Esophagus muscularis mucosa (tissue), 4 donors: ENCODE results near the gene UBE2I. TPM values are rescaled to one million over a fixed set of nuclear protein-coding genes. Genes with fewer than 3 reads are reported as not detected.
"Not testable (repeated sequence)": the region's sequence is repeated elsewhere in the genome, so short reads cannot be mapped to it uniquely, and the experiment has no call there.

Experiments used
- DNase-seq: peaks from one replicate; pipeline ENCODE4 v3.0.0-alpha.2; 2017; ENCODE audit errors: extremely low spot score
- H3K27ac ChIP-seq, 4 donors: fragments of 200-600 bp; sonication (generic); replicated peaks in 1 of 4; 1 replicate in 3 of 4; 2 replicates in 1 of 4; pipeline ENCODE4 v1.5.1; 2016 to 2019; ENCODE audit warnings: mild to moderate bottlenecking in 1 of 4
- H3K27me3 ChIP-seq, 4 donors: fragments of 200-600 bp; sonication (generic); one replicate each; pipeline versions ENCODE4 v1.5.1 to v1.6.0; 2016 to 2019
- H3K36me3 ChIP-seq, 4 donors: fragments of 200-600 bp; sonication (generic); one replicate each; pipeline ENCODE4 v1.5.1; 2016 to 2019
- H3K4me1 ChIP-seq, 4 donors: fragments of 200-600 bp; sonication (generic); one replicate each; pipeline ENCODE4 v1.5.1; 2016 to 2019
- H3K4me3 ChIP-seq, 4 donors: fragments of 200-600 bp; sonication (generic); 1 replicate in 2 of 4; 2 replicates in 2 of 4; pipeline ENCODE4 v1.5.1; 2016 to 2019; ENCODE audit warnings: mild to moderate bottlenecking in 4 of 4, moderate library complexity in 1 of 4
- H3K9me3 ChIP-seq, 4 donors: fragments of 200-600 bp; sonication (generic); 1 replicate in 3 of 4; 2 replicates in 1 of 4; pipeline ENCODE4 v1.5.1; 2016 to 2019
- CTCF ChIP-seq, 3 experiments: fragments of 200-600 bp in 2 of 3; fragments of 450-650 bp in 1 of 3; sonication (generic) in 2 of 3; IDR thresholded peaks; one replicate each; pipeline ENCODE4 v1.5.1; 2017 to 2019; ENCODE audit warnings: antibody characterized with exemption in 3 of 3, mild to moderate bottlenecking in 2 of 3, moderate library complexity in 1 of 3
- EP300 ChIP-seq: sonication (generic); formaldehyde crosslinking; IDR thresholded peaks from one replicate; pipeline ENCODE4 v1.6.1; 2017; ENCODE audit warnings: antibody characterized with exemption
- POLR2A ChIP-seq: fragments of 450-650 bp; IDR thresholded peaks from one replicate; pipeline ENCODE4 v1.6.1; 2017; ENCODE audit warnings: antibody characterized with exemption, moderate library complexity, mild to moderate bottlenecking, low read depth
- POLR2AphosphoS5 ChIP-seq, 2 donors: sonication (generic); formaldehyde crosslinking; IDR thresholded peaks; one replicate each; pipeline ENCODE4 v1.6.1; 2017; ENCODE audit warnings: antibody characterized with exemption in 2 of 2
- WGBS: methylation state at CpG from one replicate; pipeline ENCODE4 v1.1.5; 2018; 5-methylcytosine and 5-hydroxymethylcytosine counted together
- intact Hi-C: fragments of 100-400 bp; cut with DNase I; formaldehyde crosslinking; loops from one replicate; pipeline ENCODE4 v1.15.1; 2023
- total RNA-seq, 4 donors: library from RNA; depleted of rRNA; stranded (reverse); fragments of >200 nt; gene quantifications; one replicate each; pipeline versions ENCODE4 v1.1.0 to v1.2.1, GENCODE V29; 2016

Gene UBE2I
- total RNA-seq, 4 donors from 2014 or later = 42.8 to 70.5 (median 63.9) TPM

- intact Hi-C loops = no loop called here
- DNase-seq = no peak
Measured at GRCh38 chr16:1326391-1326790, 17.0 kb downstream of the UBE2I start.

GRCh38 chr16:1326946-1327618 lies 17.6 kb downstream of the UBE2I start:
- DNase-seq = no peak
- WGBS = 83% methylated on average over 4 of the region's 17 CpGs
- H3K9me3 ChIP-seq = peaks cover 0 to 7% (median 3%) of the 10 kb centered on the region in 4 donors
- peaks cover 14 to 50% (median 49%) of the 10 kb centered on the region in 4 donors for H3K36me3 ChIP-seq
- peaks cover 11 to 19% (median 13%) of the 10 kb centered on the region in 4 donors for H3K4me1 ChIP-seq
- no peak overlapping the region for H3K27ac ChIP-seq
- H3K27me3 ChIP-seq = peaks cover 0 to 21% (median 8%) of the 10 kb centered on the region in 4 donors
- intact Hi-C loops = no loop called here
- no peak overlapping the region for H3K4me3 ChIP-seq
- TF ChIP-seq CTCF (IDR thresholded peaks at IDR 0.05) (no peak), POLR2A (no peak), POLR2AphosphoS5 (IDR thresholded peaks at IDR 0.05) (no peak), EP300 (no peak)

More at GRCh38 chr16:1326391-1326790, 17.0 kb downstream of the UBE2I start:
- H3K36me3 ChIP-seq = peaks cover 20 to 56% (median 56%) of the 10 kb centered on the region in 4 donors
- WGBS = 76% methylated on average over 16 of the region's 17 CpGs
- peaks cover 4 to 12% (median 7%) of the 10 kb centered on the region in 4 donors for H3K4me1 ChIP-seq
- peaks cover 0 to 14% (median 2%) of the 10 kb centered on the region in 4 donors for H3K27me3 ChIP-seq
- no peak overlapping the region for H3K27ac ChIP-seq
- TF ChIP-seq EP300 (no peak), CTCF (IDR thresholded peaks at IDR 0.05) (no peak), POLR2AphosphoS5 (IDR thresholded peaks at IDR 0.05) (no peak), POLR2A (no peak)
- no peak overlapping the region for H3K4me3 ChIP-seq
- peaks cover 0 to 7% (median 3%) of the 10 kb centered on the region in 4 donors for H3K9me3 ChIP-seq

- H3K9me3 ChIP-seq = peaks cover 0 to 7% (median 3%) of the 10 kb centered on the region in 4 donors
- no peak overlapping the region for H3K4me3 ChIP-seq
- DNase-seq = no peak
- 60% methylated on average over 1 of the region's 5 CpGs for WGBS
- H3K4me1 ChIP-seq = peaks cover 16 to 24% (median 18%) of the 10 kb centered on the region in 4 donors
- intact Hi-C loops = no loop called here
- no peak overlapping the region for H3K27ac ChIP-seq
- peaks cover 14 to 45% (median 44%) of the 10 kb centered on the region in 4 donors for H3K36me3 ChIP-seq
- TF ChIP-seq POLR2A = no peak
- no peak for TF ChIP-seq EP300
- TF ChIP-seq POLR2AphosphoS5 (IDR thresholded peaks at IDR 0.05) = no peak
- TF ChIP-seq CTCF (IDR thresholded peaks at IDR 0.05) = no peak
- H3K27me3 ChIP-seq = peaks cover 0 to 26% (median 13%) of the 10 kb centered on the region in 4 donors
Measured at GRCh38 chr16:1327619-1327947, 18.1 kb downstream of the UBE2I start.

GRCh38 chr16:1328136-1328535 lies 18.7 kb downstream of the UBE2I start:
- Histone ChIP-seq H3K4me1 (peaks cover 21 to 29% (median 23%) of the 10 kb centered on the region in 4 donors), H3K27me3 (peaks cover 0 to 31% (median 18%) of the 10 kb centered on the region in 4 donors), H3K36me3 (peaks cover 14 to 40% (median 39%) of the 10 kb centered on the region in 4 donors)
- 85% methylated on average over 20 of the region's 20 CpGs for WGBS
- H3K9me3 ChIP-seq, H3K4me3 ChIP-seq, DNase-seq, H3K27ac ChIP-seq, intact Hi-C loops: not testable (repeated sequence)

- H3K27me3 ChIP-seq = peaks cover 5 to 40% (median 25%) of the 10 kb centered on the region in 4 donors
- peaks cover 10 to 32% (median 31%) of the 10 kb centered on the region in 4 donors for H3K36me3 ChIP-seq
- H3K27ac ChIP-seq, intact Hi-C loops, H3K4me3 ChIP-seq, DNase-seq, H3K9me3 ChIP-seq: not testable (repeated sequence)
- H3K4me1 ChIP-seq = peaks cover 25 to 37% (median 30%) of the 10 kb centered on the region in 4 donors
- 94% methylated on average over 10 of the region's 10 CpGs for WGBS
Measured at GRCh38 chr16:1328961-1329360, 19.5 kb downstream of the UBE2I start.
